Stimulated activated CD4-positive, alpha-beta T cell treated with anti-CD3 and anti-CD28 coated beads, Interleukin-12 subunit alpha, Interleukin-12 subunit beta, amount 100 ng/mL, for 4 hours (primary cell): Measurements from ENCODE around the gene FOXJ3.
"Not testable (repeated sequence)": the region's sequence is repeated elsewhere in the genome, so short reads cannot be mapped to it uniquely, and the experiment has no call there.

Experiments used
- DNase-seq: peaks from one replicate; pipeline ENCODE4 v3.0.0-alpha.2; 2020

Gene FOXJ3

DNA sequence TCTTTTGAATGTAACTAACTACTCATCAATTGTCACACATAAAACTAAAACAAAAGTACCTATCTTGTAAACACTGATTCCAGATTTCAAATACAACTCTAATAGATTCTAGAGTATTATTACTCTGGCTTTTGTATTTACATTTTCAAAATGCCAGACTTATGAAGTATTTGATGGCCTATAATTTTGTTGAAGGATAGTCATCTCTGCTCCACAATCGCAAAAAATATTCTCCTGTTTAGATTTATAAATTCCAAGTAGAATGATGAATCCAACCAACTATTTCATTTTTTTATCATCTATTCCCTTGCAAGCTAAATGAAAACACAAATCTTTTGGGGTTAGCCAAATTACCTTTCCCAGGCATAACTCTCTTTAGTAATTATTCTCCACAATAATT is 95.5 kb downstream of the FOXJ3 start:
- DNase-seq, result no peak

DNA sequence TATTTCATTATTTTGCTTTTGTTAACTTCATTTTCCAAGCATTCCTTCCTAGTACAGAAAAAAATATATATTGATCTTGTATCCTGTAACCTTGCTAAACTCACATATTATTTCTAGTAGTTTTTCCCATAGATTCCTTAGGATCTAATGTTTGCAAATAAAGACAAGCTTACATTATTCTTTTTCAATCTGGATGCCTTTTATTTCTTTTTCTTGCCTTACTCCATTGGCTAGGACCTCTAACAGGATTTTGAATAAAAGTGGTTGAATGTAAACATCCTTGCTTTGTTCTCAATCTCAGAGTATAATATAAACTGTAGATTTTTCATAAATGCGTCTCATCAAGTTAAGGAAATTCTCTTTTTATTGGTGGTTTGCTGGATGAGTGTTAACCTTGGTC is 96.0 kb downstream of the FOXJ3 start:
- no peak for DNase-seq

DNA sequence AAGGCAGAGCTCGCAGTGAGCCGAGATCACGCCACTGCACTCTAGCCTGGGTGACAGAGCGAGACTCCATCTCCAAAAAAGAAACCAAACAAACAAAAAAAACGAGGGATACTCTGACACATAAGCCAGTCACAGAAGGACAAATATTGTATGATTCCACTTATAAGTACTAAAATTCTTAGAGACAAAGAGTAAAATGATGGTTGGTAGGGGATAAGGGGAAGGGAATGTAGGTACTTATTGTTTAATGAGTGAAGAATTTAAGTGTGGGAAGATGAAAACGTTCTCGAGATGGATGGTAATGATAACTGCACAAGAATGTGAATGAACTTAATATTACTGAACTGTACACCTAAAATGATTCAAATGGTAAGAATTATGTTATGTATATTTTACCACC is 103.8 kb downstream of the FOXJ3 start:
- DNase-seq, result no peak

DNA sequence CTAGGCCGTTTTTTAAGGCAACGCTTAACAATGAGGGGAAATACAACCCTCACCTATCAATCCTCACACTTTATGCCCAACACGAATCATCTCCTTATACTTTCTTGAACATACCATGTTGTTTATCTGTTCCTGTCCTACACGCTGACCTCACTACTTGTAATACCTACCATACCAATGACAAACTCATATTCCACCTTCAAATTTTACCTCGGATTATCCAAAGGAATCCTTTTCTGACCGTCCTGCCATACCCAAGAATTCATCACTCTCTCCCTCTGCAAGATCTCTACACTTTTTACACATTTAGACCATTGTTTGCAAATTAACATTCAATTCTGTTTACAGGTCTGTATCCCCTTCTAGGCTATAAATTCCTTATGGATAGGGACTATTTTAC is 106.1 kb downstream of the FOXJ3 start:
- no peak for DNase-seq

DNA sequence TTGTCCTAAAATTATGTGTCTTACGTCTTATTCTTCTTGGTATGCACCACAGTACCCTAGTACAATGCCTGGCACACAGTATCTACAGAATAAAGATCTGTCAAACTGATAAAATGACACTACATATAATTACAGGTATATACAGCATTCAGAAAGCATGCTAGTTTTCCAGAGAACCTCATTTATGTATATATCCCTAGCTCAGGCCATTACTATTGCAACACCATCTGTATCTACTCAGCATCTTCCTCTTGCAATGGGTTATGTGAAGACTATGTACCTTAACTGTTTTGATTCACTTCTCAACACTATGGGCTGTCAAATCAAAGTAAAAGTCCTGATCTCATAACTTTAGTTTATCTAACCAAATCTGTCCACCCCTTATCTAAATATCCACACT is 112.0 kb downstream of the FOXJ3 start:
- no peak for DNase-seq

DNA sequence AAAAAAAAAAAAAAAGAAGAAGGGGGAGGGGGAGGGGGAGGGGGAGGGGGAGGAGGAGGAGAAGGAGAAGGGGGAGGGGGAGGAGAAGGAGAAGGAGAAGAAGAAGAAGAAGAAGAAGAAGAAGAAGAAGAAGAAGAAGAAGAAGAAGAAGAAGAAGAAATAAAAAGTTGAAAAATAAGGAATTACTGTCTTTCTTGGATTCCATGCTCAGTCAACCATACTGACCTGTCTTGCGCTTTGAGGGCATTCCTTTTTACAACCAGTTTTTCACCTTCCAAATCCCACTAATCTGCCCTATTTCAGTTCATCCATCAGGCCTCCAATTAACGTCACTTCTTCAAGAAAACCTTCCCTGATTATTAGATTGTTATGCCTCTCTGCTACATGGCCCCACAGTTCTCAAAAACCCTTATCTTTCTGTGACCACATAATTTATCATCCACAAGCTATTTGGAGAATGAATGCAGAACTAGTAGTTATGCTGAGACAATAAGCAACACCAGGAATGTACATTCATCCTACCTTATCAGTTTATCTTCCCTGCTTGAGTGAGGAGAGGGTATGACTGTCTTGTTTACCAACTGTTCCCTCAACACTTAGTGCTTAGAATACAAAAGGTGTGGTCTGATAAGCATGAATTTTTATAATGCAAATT is 113.0 kb downstream of the FOXJ3 start:
- DNase-seq, result no peak

DNA sequence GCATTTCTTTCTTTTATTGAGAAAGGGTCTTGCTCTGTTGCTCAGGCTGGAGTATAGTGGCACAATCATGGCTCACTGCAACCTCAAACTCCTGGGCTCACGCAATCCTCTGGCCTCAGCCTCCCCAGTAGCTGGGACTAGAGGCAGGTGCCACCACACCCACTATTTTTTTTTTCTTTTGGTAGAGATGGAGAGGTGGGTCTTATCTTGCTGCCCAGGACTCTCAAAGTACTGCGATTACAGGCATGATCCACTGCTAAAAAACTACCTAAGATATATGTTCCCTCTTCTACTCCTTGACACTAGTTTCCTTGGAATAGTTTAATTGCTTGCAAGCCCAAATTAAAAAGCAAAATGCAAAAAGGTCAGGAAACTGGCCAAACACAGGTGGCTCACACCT is 113.6 kb downstream of the FOXJ3 start:
- no peak for DNase-seq

DNA sequence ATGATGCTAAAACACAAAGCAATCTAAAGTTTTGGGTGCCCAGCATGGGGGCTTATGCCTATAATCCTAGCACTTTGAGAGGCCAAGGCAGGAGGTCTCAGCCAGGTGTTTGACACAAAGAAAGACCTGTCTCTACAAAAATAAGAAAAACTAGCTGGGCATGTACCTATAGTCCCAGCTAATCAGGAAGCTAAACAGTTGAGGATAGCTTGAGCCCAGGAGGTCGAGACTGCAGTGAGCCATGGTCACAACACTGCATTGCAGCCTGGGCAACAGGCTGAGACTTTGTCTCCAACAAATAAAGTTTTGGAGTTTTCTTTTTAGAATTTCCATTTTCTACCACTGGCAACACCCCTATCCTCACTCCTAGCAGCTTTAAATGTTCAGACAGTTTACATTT is 115.4 kb downstream of the FOXJ3 start:
- DNase-seq, result no peak

DNA sequence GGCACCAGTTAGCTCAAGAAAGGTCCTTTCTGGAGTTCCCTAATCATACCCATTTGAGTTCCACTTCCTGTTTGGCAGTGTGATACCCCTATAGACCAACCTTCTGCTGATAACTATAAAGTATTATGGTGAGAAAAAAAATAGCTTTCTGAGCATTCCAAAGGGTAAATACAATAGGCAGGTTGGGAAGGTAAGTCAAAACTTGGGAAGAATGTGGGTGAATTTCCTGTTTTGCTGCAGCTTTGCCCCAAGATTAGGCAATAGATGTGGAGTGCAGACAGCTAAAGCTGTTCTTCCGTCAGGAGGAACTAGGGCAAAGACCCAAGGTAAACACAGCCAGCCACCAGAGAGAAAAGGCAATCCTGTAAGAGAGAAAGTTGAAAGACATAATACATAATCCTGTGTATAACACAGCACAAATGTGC is 120.6 kb downstream of the FOXJ3 start:
- DNase-seq, result no peak

DNA sequence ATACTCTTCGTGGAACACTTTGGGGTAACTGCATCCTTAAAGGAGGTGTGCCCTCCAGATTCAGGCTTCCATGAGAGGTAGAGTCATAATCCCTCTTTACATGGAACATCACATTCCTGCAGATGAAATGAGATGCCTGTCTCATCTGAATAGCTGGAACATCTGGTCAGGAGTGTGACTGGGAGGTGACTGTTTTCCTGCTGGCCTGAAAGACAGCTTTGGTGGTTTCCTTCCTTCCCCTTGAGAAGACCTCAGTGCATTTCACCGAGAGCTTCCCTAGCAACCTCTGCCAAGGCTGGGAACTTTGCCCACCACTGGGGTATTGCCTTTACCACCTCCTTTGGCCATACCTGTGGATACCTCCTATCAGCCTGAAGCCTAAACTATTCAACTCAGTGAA is 123.8 kb downstream of the FOXJ3 start:
- DNase-seq, result no peak

DNA sequence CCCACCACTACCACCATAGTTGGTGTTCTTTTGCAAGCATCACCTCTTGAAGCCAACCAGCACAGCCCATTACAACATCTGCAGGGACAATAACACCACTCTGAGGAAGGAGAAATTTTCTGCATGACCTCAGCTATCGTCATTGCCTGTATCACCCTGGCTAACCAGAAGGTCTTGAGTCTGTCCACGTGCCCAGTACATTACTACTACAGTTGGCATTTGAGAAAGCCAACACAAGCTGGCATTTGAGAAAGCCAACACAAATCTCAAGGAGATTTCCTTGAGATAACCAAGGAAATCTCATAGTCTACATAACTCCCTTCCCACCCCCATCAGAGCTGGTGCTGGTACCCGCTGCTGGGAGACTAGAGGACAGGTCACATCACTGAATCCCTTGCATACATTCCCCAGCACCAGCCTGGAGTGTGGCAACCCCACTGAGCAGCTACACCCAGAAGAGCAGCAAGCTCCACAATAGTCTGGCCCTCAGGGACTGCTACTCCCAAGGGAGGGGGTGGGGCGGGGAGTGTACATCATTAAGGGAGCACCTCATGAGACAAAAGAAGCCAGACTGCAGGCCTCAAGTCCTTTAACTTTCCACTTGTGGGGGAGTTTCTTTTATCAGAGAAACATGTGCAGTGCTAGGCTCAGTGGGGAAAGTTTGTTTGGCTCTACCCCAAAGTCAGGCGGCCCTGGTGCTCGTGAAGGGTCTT is 124.5 kb downstream of the FOXJ3 start:
- no peak for DNase-seq

DNA sequence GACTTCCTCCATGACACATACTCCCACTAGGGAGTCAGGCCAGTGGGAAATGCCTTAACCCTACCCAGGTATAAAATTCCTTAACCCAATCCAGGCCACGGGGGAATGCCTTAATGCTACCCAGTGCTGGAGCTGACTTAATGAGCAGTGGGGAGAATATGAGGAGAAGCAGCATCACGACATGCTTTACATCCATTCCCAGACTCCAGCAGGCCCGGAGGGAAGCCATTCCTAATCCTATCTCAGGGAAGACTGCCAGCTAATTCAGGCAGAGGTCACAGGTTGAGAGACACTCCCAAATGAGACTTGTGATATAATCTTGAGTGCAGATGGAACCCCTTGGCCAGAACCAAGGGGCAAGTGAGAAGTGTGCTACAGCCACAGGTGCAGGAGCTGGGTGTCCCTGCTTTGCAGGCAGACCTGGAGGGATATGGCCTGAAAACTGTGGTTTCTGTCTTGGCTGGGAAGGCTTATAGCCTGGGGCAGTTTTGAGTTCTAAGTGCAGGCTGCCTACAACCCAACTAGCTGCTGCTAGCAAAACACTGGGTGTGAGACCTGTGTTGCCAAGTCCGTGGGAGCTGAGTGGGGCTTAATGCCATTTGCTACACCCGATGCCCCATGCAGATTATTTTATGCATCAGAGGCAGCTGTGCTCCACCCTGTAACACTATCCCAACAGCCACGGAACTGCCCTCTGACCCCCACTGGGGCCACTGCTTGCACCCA is 125.3 kb downstream of the FOXJ3 start:
- no peak for DNase-seq

DNA sequence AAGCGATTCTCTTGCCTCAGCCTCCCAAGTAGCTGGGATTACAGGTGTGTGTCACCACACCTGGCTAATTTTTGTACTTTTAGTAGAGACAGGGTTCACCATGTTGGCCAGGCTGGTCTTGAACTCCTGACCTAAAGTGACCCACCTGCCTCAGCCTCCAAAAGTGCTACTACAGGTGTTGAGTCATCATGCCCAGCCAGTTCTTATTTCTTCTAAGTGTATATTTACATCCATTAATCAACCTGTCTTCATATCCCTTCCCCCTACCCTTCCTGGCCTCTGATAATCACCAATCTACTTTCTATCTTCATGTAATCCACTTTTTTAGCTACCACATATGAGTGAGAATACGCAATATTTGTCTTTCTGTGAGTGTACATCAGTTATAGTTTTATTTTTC is 128.1 kb downstream of the FOXJ3 start:
- DNase-seq, result not testable (repeated sequence)

DNA sequence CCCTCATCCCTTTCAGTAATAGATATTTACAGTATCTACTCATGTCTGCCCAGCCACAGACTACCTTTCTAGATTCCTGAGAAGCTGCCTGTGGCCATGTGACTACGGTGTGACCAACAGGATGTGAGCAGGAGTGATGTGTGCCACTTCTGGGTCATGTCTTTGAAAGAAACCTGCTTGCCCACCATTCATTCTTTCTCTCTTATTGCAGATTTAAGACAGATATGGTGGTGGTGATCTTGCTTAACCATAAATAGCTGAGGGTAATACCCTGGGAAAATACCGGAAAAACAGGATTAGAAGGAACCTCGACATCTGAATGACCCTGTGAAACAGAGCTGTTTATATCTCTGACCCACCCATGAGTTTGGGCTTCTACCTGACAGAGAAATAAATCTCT is 128.9 kb downstream of the FOXJ3 start:
- no peak for DNase-seq

DNA sequence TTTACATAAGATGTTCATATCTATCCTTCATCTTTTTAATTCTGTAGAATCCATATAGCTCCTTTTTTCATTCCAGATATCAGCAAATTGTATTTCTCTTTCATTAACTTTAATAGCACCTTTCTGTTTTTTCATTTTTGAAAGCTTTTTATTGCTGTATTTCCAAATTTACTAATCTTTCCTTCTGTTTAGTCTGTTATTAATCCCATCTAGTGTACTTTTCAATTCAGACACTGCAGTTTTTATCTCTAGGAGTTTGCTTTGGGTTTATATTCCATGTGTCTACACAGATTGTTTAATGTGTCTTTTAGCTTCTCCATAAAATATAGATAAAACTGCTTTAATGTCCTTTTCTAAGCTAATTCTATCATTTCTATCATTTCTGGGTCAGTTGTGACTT is 133.0 kb downstream of the FOXJ3 start:
- no peak for DNase-seq

DNA sequence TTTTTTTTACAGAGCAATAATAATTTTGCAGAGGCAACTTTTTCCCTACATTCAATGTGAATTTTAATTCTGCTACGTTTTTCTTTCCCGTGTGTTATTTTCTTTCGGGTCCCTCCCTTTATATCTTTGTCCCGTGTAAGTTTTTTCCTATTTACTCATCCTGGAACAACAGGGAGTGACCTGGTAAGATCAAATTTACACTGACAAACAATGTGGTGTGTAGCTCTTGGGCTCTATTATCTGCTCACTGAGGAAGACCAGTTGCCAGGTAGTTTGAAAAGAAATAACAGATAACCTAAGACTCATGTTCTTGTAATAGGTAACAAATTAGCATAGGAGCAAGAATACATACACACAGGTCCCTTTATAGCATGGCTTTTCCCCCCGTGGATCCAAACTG is 136.8 kb downstream of the FOXJ3 start:
- DNase-seq, result no peak

DNA sequence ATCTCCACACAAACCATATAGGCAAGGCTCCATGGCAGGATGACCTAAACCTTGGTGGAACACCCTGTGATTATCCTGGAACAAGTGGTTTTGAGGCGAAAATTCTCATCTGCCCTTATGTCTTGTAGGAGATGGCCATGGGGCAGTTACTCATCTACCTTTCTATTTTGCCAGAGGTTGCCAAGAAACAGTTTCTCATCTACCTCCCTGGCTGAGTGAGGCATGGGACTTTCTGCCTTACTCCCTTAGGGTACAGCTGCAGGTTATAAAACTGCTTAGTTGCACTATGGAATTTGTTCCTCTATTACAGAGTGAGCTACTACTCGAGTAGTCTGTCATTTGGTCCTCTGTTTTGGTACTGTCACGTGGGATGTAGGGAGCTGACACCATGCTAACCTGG is 139.2 kb downstream of the FOXJ3 start:
- DNase-seq, result no peak

DNA sequence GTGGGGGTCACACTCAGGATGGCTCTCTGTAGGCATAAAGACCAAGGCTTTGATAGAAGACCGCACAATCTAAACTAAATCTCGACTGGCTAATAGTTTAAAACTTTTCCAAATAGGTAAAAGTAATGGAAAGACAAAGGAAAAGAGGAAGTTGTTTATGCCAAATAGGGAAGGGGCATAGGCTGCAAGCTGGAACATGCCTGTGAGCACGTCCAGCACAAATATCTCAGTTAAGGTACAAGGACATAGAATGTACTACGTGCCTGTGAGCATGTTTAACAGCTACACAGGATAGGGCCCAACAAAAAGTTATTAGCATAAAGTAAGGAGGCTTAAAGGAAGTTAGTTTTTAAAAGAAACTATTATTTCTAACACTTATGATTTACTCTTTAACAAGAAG is 142.9 kb downstream of the FOXJ3 start:
- DNase-seq, result no peak

DNA sequence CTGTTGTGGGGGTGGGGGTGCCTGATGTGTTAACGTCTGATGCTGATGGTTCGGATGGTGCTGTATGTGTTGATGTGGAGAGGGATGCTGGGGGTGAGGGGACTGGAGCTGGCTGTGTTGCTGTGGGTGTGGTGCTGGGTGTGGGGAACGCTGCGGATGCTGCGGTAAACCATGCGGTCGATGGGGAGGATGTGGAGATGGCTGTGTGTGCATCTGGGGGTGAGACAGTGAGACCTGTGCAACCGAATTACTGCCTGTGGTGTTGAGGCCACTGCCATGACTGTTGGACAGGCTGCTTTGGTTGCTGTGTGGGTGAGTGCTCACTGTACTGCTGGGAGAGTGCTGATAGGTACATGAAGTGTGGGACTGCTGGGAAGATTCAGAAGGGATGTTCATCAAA is 143.7 kb downstream of the FOXJ3 start:
- DNase-seq, result no peak

DNA sequence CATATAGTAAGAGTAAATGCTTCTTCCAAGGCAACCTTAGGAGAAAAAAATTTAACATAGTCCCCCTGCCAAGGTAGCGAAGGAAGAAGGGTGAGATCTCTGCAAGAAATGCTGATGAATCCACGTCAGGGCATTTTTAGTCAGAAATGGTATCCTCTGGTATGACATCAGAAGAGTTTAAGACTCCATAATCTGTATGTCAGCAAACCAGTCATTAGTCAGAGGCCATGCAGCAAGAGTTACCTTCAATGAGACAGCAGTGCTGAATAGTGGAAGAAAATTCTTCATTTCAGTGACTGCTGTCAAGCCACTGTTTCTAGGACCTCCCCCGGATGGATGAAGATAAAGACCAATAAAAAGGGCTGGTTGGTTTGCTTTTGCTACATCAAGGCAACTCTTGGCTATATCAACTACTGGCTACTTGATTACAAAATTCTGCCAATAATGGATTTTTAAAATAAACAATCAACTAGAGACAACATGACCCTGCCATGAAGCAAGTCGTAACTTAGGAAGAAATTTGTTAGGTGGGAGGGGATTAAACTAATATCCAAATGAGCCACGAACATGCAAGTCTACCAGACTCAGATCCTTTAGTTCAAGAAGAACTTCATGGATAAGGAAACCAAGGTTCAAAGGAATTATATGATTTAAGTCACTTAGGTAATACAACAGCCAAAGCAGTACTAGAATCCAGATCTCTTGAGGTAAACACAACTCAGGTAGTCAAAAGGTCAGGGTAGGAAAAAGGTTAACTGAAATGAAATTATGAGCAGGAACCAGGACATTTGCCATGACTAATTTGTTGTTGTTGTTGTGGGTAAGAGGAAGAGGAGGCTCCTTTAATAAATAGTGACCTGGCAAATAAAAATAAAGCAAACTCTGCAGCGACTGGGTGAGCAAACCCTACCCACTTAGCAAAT is 144.8 kb downstream of the FOXJ3 start:
- DNase-seq, result no peak

DNA sequence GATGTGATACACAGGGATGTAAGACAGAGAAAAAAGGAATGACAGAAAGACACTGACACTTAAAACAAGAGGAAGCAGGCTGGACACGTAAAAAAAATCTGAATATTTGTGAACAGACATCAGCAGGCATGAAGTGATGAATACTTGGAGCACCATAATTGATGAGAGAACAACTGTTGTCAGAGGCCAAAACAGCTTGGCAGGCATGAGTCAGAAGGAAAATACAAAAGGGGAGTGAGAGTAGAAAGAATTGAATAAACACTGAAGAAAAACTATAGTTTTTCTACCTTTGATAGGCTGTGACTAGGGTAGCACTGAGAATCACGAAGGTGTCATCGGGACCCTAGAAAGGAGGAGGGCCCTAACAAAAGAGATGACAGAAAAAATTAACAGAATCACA is 148.9 kb downstream of the FOXJ3 start:
- DNase-seq, result no peak

DNA sequence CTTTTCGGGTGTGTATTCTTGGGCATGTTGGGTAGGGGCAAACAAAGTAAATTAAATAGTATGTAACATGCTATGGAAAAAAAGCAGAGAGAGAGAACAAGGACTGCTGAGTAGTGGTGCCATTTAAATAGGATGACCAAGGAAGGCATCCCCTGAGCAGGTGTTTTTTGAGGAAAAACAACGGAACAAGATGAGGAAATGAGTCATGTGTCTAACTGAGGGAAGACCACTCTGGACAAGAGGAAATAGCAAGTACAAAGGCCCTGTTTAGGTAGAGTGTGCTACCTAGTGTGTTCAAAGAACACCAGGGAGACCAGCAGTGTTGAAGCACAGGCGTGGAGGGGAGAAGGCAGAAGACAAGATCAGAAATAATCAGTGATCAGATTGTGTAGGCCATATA is 150.4 kb downstream of the FOXJ3 start:
- DNase-seq, result no peak

DNA sequence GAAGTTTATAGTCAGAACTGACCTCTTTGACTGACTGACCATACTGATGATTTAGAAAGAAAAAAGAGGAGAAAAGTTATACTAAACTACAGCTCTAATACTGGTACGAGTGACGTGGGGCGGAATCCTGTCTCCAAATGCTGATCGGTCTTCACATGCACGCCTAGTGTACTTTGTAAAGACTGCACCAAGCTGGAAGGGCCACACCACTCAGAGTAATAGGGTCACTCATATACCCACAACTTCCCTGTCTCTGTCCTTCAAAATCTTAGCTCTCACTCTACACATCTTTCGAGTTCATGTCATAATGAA is 151.1 kb downstream of the FOXJ3 start:
- no peak for DNase-seq
